Measurements from ENCODE around the gene DCLK3.

Gene DCLK3

GRCh38 chr3:36680952-36681351 is 83.4 kb downstream of the DCLK3 start:
- no peak overlapping the region for H2AK5ac ChIP-seq (ENCODE audit: low read length)
- no peak overlapping the region for H2BK5ac ChIP-seq (ENCODE audit: low read length)
- H3K4me2 ChIP-seq (ENCODE audit: low read length): no peak overlapping the region
- no peaks in the 10 kb centered on the region for H3K79me2 ChIP-seq (ENCODE audit: control insufficient read depth, insufficient read depth, low read length)
- no peaks in the 10 kb centered on the region for H3K4me1 ChIP-seq (ENCODE audit: control insufficient read depth, low read depth, low read length)
- H3K4ac ChIP-seq (ENCODE audit: low read depth, low read length): no peak overlapping the region
- no peaks in the 10 kb centered on the region for H3K36me3 ChIP-seq (ENCODE audit: control insufficient read depth, insufficient read depth, low read length)
- DNase-seq: no peak
- H3K79me1 ChIP-seq (ENCODE audit: low read length): no peaks in the 10 kb centered on the region
- H3K56ac ChIP-seq (ENCODE audit: low read length): no peak overlapping the region
- H2BK120ac ChIP-seq (ENCODE audit: low read depth, low read length): no peak overlapping the region
- no peak overlapping the region for H3K18ac ChIP-seq (ENCODE audit: low read length)
- H3K4me3 ChIP-seq (ENCODE audit: low read length): no peak overlapping the region
- H3K27ac ChIP-seq (ENCODE audit: low read depth, low read length): no peak overlapping the region
- no peak overlapping the region for H3K9ac ChIP-seq (ENCODE audit: low read length)
- H3K27me3 ChIP-seq (ENCODE audit: insufficient read depth, low read length, poor library complexity): no peaks in the 10 kb centered on the region
- H3K23ac ChIP-seq (ENCODE audit: low read length): no peak overlapping the region
- no CpG with 5 or more reads among the region's 3 CpGs for WGBS (ENCODE audit: extremely low coverage, insufficient coverage, low lambda C conversion rate)
- no peak overlapping the region for H2BK15ac ChIP-seq (replicated peaks; ENCODE audit: low read depth)
- H4K8ac ChIP-seq (ENCODE audit: low read depth, low read length): no peak overlapping the region
- H4K5ac ChIP-seq (ENCODE audit: low read length): no peak overlapping the region

- Histone ChIP-seq H2BK120ac (ENCODE audit: low read depth, low read length) (no peak overlapping the region), H3K4me1 (ENCODE audit: control insufficient read depth, low read depth, low read length) (no peaks in the 10 kb centered on the region), H2BK15ac (replicated peaks; ENCODE audit: low read depth) (no peak overlapping the region), H3K23ac (ENCODE audit: low read length) (no peak overlapping the region), H2AK5ac (ENCODE audit: low read length) (no peak overlapping the region), H4K5ac (ENCODE audit: low read length) (no peak overlapping the region), H3K9ac (ENCODE audit: low read length) (no peak overlapping the region), H3K79me2 (ENCODE audit: control insufficient read depth, insufficient read depth, low read length) (no peaks in the 10 kb centered on the region), H3K4ac (ENCODE audit: low read depth, low read length) (no peak overlapping the region), H3K4me3 (ENCODE audit: low read length) (no peak overlapping the region), H3K79me1 (ENCODE audit: low read length) (no peaks in the 10 kb centered on the region), H3K27me3 (ENCODE audit: insufficient read depth, low read length, poor library complexity) (no peaks in the 10 kb centered on the region), H3K36me3 (ENCODE audit: control insufficient read depth, insufficient read depth, low read length) (no peaks in the 10 kb centered on the region), H3K27ac (ENCODE audit: low read depth, low read length) (no peak overlapping the region), H3K18ac (ENCODE audit: low read length) (no peak overlapping the region), H3K56ac (ENCODE audit: low read length) (no peak overlapping the region), H2BK5ac (ENCODE audit: low read length) (no peak overlapping the region), H4K8ac (ENCODE audit: low read depth, low read length) (no peak overlapping the region), H3K4me2 (ENCODE audit: low read length) (no peak overlapping the region)
- no CpG with 5 or more reads among the region's 1 CpG for WGBS (ENCODE audit: extremely low coverage, insufficient coverage, low lambda C conversion rate)
- DNase-seq: no peak
These were observed 84.8 kb downstream of the DCLK3 start for GRCh38 chr3:36679384-36680200.

- Histone ChIP-seq H3K18ac (ENCODE audit: low read length) (no peak overlapping the region), H3K4me1 (ENCODE audit: control insufficient read depth, low read depth, low read length) (no peaks in the 10 kb centered on the region), H3K27ac (ENCODE audit: low read depth, low read length) (no peak overlapping the region), H3K4me2 (ENCODE audit: low read length) (no peak overlapping the region), H4K8ac (ENCODE audit: low read depth, low read length) (no peak overlapping the region), H4K5ac (ENCODE audit: low read length) (no peak overlapping the region), H3K79me1 (ENCODE audit: low read length) (no peaks in the 10 kb centered on the region), H3K56ac (ENCODE audit: low read length) (no peak overlapping the region), H2AK5ac (ENCODE audit: low read length) (no peak overlapping the region), H2BK120ac (ENCODE audit: low read depth, low read length) (no peak overlapping the region), H2BK5ac (ENCODE audit: low read length) (no peak overlapping the region), H3K23ac (ENCODE audit: low read length) (no peak overlapping the region), H3K36me3 (ENCODE audit: control insufficient read depth, insufficient read depth, low read length) (no peaks in the 10 kb centered on the region), H3K4me3 (ENCODE audit: low read length) (no peak overlapping the region), H3K27me3 (ENCODE audit: insufficient read depth, low read length, poor library complexity) (no peaks in the 10 kb centered on the region), H2BK15ac (replicated peaks; ENCODE audit: low read depth) (no peak overlapping the region), H3K79me2 (ENCODE audit: control insufficient read depth, insufficient read depth, low read length) (no peaks in the 10 kb centered on the region), H3K4ac (ENCODE audit: low read depth, low read length) (no peak overlapping the region), H3K9ac (ENCODE audit: low read length) (no peak overlapping the region)
- WGBS (ENCODE audit: extremely low coverage, insufficient coverage, low lambda C conversion rate): no CpG with 5 or more reads among the region's 2 CpGs
- no peak for DNase-seq
These were observed 85.9 kb downstream of the DCLK3 start for GRCh38 chr3:36678216-36679013.

- no peak overlapping the region for H3K56ac ChIP-seq (ENCODE audit: low read length)
- H2BK120ac ChIP-seq (ENCODE audit: low read depth, low read length): no peak overlapping the region
- H3K4me3 ChIP-seq (ENCODE audit: low read length): no peak overlapping the region
- no peak overlapping the region for H2BK5ac ChIP-seq (ENCODE audit: low read length)
- H3K9ac ChIP-seq (ENCODE audit: low read length): no peak overlapping the region
- H2AK5ac ChIP-seq (ENCODE audit: low read length): no peak overlapping the region
- no peak overlapping the region for H3K23ac ChIP-seq (ENCODE audit: low read length)
- no peak overlapping the region for H3K18ac ChIP-seq (ENCODE audit: low read length)
- H3K79me1 ChIP-seq (ENCODE audit: low read length): no peaks in the 10 kb centered on the region
- no peak overlapping the region for H4K5ac ChIP-seq (ENCODE audit: low read length)
- H4K8ac ChIP-seq (ENCODE audit: low read depth, low read length): no peak overlapping the region
- no CpG with 5 or more reads among the region's 2 CpGs for WGBS (ENCODE audit: extremely low coverage, insufficient coverage, low lambda C conversion rate)
- H3K4me1 ChIP-seq (ENCODE audit: control insufficient read depth, low read depth, low read length): no peaks in the 10 kb centered on the region
- H3K79me2 ChIP-seq (ENCODE audit: control insufficient read depth, insufficient read depth, low read length): no peaks in the 10 kb centered on the region
- no peak overlapping the region for H3K27ac ChIP-seq (ENCODE audit: low read depth, low read length)
- H3K36me3 ChIP-seq (ENCODE audit: control insufficient read depth, insufficient read depth, low read length): no peaks in the 10 kb centered on the region
- no peak overlapping the region for H3K4me2 ChIP-seq (ENCODE audit: low read length)
- no peak overlapping the region for H2BK15ac ChIP-seq (replicated peaks; ENCODE audit: low read depth)
- no peaks in the 10 kb centered on the region for H3K27me3 ChIP-seq (ENCODE audit: insufficient read depth, low read length, poor library complexity)
- peak; percentile 95 for DNase-seq
- H3K4ac ChIP-seq (ENCODE audit: low read depth, low read length): no peak overlapping the region
These were observed 86.9 kb downstream of the DCLK3 start for GRCh38 chr3:36677331-36678007.

GRCh38 chr3:36674816-36675215 is 89.5 kb downstream of the DCLK3 start:
- Histone ChIP-seq H3K27ac (ENCODE audit: low read depth, low read length) (no peak overlapping the region), H2BK120ac (ENCODE audit: low read depth, low read length) (no peak overlapping the region), H2AK5ac (ENCODE audit: low read length) (no peak overlapping the region), H3K79me2 (ENCODE audit: control insufficient read depth, insufficient read depth, low read length) (no peaks in the 10 kb centered on the region), H3K4me3 (ENCODE audit: low read length) (no peak overlapping the region), H3K36me3 (ENCODE audit: control insufficient read depth, insufficient read depth, low read length) (no peaks in the 10 kb centered on the region), H3K18ac (ENCODE audit: low read length) (no peak overlapping the region), H3K4me1 (ENCODE audit: control insufficient read depth, low read depth, low read length) (no peaks in the 10 kb centered on the region), H3K56ac (ENCODE audit: low read length) (no peak overlapping the region), H4K8ac (ENCODE audit: low read depth, low read length) (no peak overlapping the region), H3K4me2 (ENCODE audit: low read length) (no peak overlapping the region), H3K79me1 (ENCODE audit: low read length) (no peaks in the 10 kb centered on the region), H3K27me3 (ENCODE audit: insufficient read depth, low read length, poor library complexity) (no peaks in the 10 kb centered on the region), H3K9ac (ENCODE audit: low read length) (no peak overlapping the region), H3K4ac (ENCODE audit: low read depth, low read length) (no peak overlapping the region), H2BK15ac (replicated peaks; ENCODE audit: low read depth) (no peak overlapping the region), H2BK5ac (ENCODE audit: low read length) (no peak overlapping the region), H3K23ac (ENCODE audit: low read length) (no peak overlapping the region), H4K5ac (ENCODE audit: low read length) (no peak overlapping the region)
- DNase-seq: no peak
- no CpG with 5 or more reads among the region's 11 CpGs for WGBS (ENCODE audit: extremely low coverage, insufficient coverage, low lambda C conversion rate)
